Motor neuron (in vitro differentiated cells): ENCODE data around the gene ANKLE1. TPM values are rescaled to one million over a fixed set of nuclear protein-coding genes. Genes with fewer than 3 reads are reported as not detected.

Source experiments
- ATAC-seq, 8 experiments: fragments of 200-7000 bp; cut with Tn5 transposase; replicated peaks in 6 of 8; 2 replicates each; pipeline ENCODE4 v1.8.0; 2021; ENCODE audit warnings: mild to moderate bottlenecking in 8 of 8, moderate library complexity in 8 of 8
- H3K27ac ChIP-seq, 2 donors: fragments of 250-450 bp; sonication (Bioruptor Pico); 2 replicates each; pipeline ENCODE4 v1.9.0; 2021; ENCODE audit warnings: antibody characterized with exemption in 2 of 2, mild to moderate bottlenecking in 2 of 2, moderate library complexity in 1 of 2
- H3K4me1 ChIP-seq, 2 donors: fragments of 250-450 bp; sonication (Bioruptor Pico); replicated peaks in 1 of 2; 2 replicates each; pipeline ENCODE4 v1.6.1; 2021; ENCODE audit warnings: antibody characterized with exemption in 2 of 2, mild to moderate bottlenecking in 2 of 2, moderate library complexity in 1 of 2
- H3K4me3 ChIP-seq, 5 donors: fragments of 250-450 bp; sonication (Bioruptor Pico); 2 replicates each; pipeline ENCODE4 v1.9.0; 2021; ENCODE audit warnings: antibody characterized with exemption in 5 of 5, mild to moderate bottlenecking in 5 of 5, moderate library complexity in 4 of 5
- WGBS, 10 experiments: fragments of 450-650 bp; shearing (Covaris generic); methylation state at CpG; one replicate each; pipeline ENCODE4 v1.0.0; 2022; 5-methylcytosine and 5-hydroxymethylcytosine counted together
- in situ Hi-C, 9 experiments: fragments of 400-800 bp; cut with MboI; loops; one replicate each; pipeline ENCODE4 v1.15.0; 2021; ENCODE audit warnings: low sequenced_read_pairs in 9 of 9, low pct_unique_long_range_greater_than_20kb in 2 of 9; ENCODE audit not compliant: unreplicated experiment in 9 of 9
- total RNA-seq, 8 experiments: library from RNA; unstranded; fragments of 300-600 nt; gene quantifications; 2 replicates each; pipeline versions ENCODE4 v1.2.3 to v1.2.4, GENCODE V29; 2022

The ANKLE1 gene
- total RNA-seq, 8 experiments from 2014 or later, result 0.46 to 2.9 (median 1.4) TPM

DNA sequence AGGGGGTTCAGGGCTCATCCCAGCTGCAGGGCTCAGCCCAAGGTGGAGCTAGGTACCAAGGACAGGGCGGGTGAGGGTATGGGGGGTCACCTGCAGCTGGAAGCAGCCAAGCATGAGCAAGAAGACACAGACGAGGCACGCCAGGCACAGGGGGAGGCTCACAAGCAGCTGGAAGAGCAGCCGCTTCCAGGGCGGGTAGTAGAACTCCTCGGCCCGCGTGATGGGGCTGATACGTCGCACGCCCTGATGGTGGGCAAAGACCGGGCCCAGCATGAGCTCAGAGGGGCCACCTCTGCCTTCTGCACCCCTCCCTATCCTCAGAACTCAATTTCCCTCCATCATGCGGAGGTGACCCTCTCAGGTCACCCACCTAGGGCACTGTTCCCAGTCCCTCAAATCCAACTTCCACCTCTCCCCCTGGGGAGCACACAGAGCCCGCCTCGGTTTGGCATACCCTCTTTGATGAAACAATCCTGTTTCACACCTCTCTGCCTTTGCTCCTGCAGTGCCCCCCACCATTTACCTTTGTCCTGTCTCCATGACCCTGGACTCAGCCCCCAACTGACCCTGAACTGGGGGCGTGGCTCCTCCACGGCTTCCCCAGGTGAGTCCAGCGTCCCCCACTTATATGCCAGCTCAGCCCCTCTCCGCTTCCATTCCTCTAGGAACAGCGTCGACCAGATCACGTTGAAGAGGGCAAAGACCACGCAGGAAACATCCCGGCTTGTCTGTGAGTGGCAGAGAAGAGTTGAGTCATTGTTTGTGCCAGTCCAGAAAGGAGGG, 48.8 kb downstream of the ANKLE1 start:
- Histone ChIP-seq H3K27ac (no peak overlapping the region), H3K4me1 (peaks cover 7 to 18% of the 10 kb centered on the region in 2 donors), H3K4me3 (no peak overlapping the region)
- ATAC-seq, result no peak
- in situ Hi-C loops, result no loop called here
- 60 to 100% (median 89%) methylated on average over 1 to 8 of the region's 24 CpGs; no CpG with 5 or more reads in 6 of the 10 experiments for WGBS, 10 experiments

DNA sequence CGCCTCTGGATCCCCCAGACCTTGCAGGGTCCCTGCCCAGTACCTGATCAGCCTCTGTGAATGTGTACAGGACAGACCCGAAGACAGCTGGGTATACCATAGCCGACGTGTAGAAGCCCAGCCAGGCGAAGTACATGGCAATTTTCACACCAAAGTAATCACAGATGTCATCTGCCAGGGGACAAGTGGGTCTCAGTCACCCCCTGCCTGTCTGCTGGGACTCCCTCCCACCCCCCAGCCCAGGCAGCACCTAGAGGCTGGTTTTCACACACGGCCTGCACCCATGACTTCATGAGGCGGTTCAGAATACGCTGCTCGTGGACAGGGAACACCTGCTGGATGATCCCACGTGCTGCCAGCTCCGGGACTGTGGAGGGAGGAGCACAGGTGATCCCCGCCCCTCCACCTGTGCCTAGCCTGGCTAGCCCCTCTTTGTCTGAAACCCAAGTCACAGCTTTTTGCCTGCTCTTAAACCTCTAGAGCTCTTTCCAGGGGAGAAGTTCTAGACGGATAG, 49.4 kb downstream of the ANKLE1 start:
- 71 to 100% (median 100%) methylated on average over 1 to 4 of the region's 13 CpGs; no CpG with 5 or more reads in 5 of the 10 experiments for WGBS, 10 experiments
- H3K4me3 ChIP-seq, result no peak overlapping the region
- H3K27ac ChIP-seq, result no peak overlapping the region
- no peak for ATAC-seq
- peaks cover 7 to 18% of the 10 kb centered on the region in 2 donors for H3K4me1 ChIP-seq
- in situ Hi-C loops, result no loop called here

- in situ Hi-C loops, result no loop called here
- H3K4me3 ChIP-seq, result no peak overlapping the region
- 60 to 100% (median 86%) methylated on average over 1 to 5 of the region's 8 CpGs; no CpG with 5 or more reads in 5 of the 10 experiments for WGBS, 10 experiments
- H3K27ac ChIP-seq, result no peak overlapping the region
- ATAC-seq, result no peak
- H3K4me1 ChIP-seq, result peaks cover 7 to 18% of the 10 kb centered on the region in 2 donors
Measured at GRCh38 chr19:17332360-17332676, 50.6 kb downstream of the ANKLE1 start.

- peak in 4 of 8 experiments; percentile 20 to 36 (median 33) for ATAC-seq
- in situ Hi-C loops, result no loop called here
- Histone ChIP-seq H3K27ac (no peak overlapping the region), H3K4me3 (peak overlapping the region in 2 of 5 donors; percentile 5 to 8), H3K4me1 (peaks cover 7 to 16% of the 10 kb centered on the region in 2 donors)
- 70 to 100% (median 98%) methylated on average over 1 to 21 of the region's 45 CpGs; no CpG with 5 or more reads in 4 of the 10 experiments for WGBS, 10 experiments
Measured at GRCh38 chr19:17332677-17333581, 51.2 kb downstream of the ANKLE1 start.

- in situ Hi-C loops, result no loop called here
- no peak for ATAC-seq
- Histone ChIP-seq H3K27ac (peak overlapping the region; percentile 81 to 85), H3K4me3 (peak overlapping the region; percentile 79 to 93 (median 89)), H3K4me1 (peaks cover 10 to 15% of the 10 kb centered on the region in 2 donors)
- 0 to 53% (median 25%) methylated on average over 2 to 13 of the region's 52 CpGs; no CpG with 5 or more reads in 1 of the 10 experiments for WGBS, 10 experiments
Measured at GRCh38 chr19:17333611-17334413, 52.1 kb downstream of the ANKLE1 start.

GRCh38 chr19:17334414-17335409, 53.0 kb downstream of the ANKLE1 start, which contains the start of gene ANO8:
Gene ANO8, minus strand, starts transcription at chr19:17334855. Its CDS starts 185 bp downstream, at chr19:17334670.
- in situ Hi-C loops, result no loop called here
- H3K4me1 ChIP-seq, result peaks cover 7 to 10% of the 10 kb centered on the region in 2 donors
- peak; percentile 68 to 74 (median 68) for ATAC-seq

DNA sequence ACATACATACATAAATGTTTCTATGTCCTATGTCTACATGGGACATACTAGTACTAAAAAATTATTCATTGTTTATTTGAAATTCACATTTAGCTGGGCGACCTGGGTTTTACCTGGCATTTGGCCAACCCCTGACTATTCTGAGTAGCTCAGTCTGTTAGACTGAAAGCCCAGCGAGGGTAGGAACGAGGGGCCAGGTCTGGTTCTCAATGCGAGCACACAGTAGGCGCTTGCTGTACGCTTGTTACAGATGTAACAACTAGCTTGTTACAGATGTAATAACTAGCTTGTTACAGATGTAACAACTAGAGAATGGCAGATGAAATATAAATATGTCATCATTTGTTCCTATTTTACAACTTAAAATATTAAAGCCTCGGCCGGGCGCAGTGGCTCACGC, 53.9 kb downstream of the ANKLE1 start:
- Histone ChIP-seq H3K4me3 (no peak overlapping the region), H3K27ac (no peak overlapping the region), H3K4me1 (peaks cover 7 to 12% of the 10 kb centered on the region in 2 donors)
- in situ Hi-C loops, result no loop called here
- ATAC-seq, result no peak
- WGBS, 10 experiments, result 13 to 100% (median 84%) methylated on average over 1 to 10 of the region's 10 CpGs; no CpG with 5 or more reads in 2 of the 10 experiments

More at GRCh38 chr19:17334414-17335409, 53.0 kb downstream of the ANKLE1 start, which contains the start of gene ANO8:
- WGBS, 10 experiments, result 0 to 53% (median 33%) methylated on average over 1 to 8 of the region's 86 CpGs; no CpG with 5 or more reads in 2 of the 10 experiments
- H3K27ac ChIP-seq, result peak within 1 kb of the TSS; percentile 81 to 85
- peak within 1 kb of the TSS; percentile 79 to 93 (median 89) for H3K4me3 ChIP-seq

Other genes starting within 250 kb of the ANKLE1 start
- 10 to 100 TPM in 3 of 8 experiments, 1 to 10 TPM in 5; 3.4 to 14.8 (median 6.4) TPM for gene HAUS8, start 206.4 kb upstream of the ANKLE1 start, total RNA-seq
- gene MYO9B, start 206.1 kb upstream of the ANKLE1 start, total RNA-seq, result 10 to 100 TPM; 16.4 to 43.5 (median 27.3) TPM
- gene USE1, start 66.5 kb upstream of the ANKLE1 start, total RNA-seq, result 10 to 100 TPM; 14.7 to 31.0 (median 22.9) TPM
- 10 to 100 TPM in 3 of 8 experiments, 1 to 10 TPM in 5; 5.4 to 19.2 (median 9.5) TPM for gene OCEL1, start 55.7 kb upstream of the ANKLE1 start, total RNA-seq
- 10 to 100 TPM; 16.7 to 27.0 (median 19.5) TPM for gene NR2F6, start 36.0 kb upstream of the ANKLE1 start, total RNA-seq
- under 1 TPM in 7 of 8 experiments, not detected in 1; 0.07 to 0.59 (median 0.27) TPM for gene USHBP1, start 17.2 kb upstream of the ANKLE1 start, total RNA-seq
- gene BABAM1, start 14.5 kb upstream of the ANKLE1 start, total RNA-seq, result 10 to 100 TPM; 50.6 to 91.4 (median 64.5) TPM
- 10 to 100 TPM in 3 of 8 experiments, 1 to 10 TPM in 5; 6.2 to 16.2 (median 8.2) TPM for gene ABHD8, start 21.5 kb downstream of the ANKLE1 start, total RNA-seq
- 10 to 100 TPM; 31.8 to 72.9 (median 50.1) TPM for gene MRPL34, start 24.0 kb downstream of the ANKLE1 start, total RNA-seq
- gene DDA1, start 27.7 kb downstream of the ANKLE1 start, total RNA-seq, result 10 to 100 TPM; 39.4 to 85.9 (median 67.4) TPM
- gene ANO8, start 53.0 kb downstream of the ANKLE1 start, total RNA-seq, result 10 to 100 TPM in 5 of 8 experiments, 1 to 10 TPM in 3; 1.3 to 18.0 (median 10.8) TPM
- 10 to 100 TPM in 7 of 8 experiments, 1 to 10 TPM in 1; 9.0 to 31.3 (median 17.0) TPM for gene GTPBP3, start 55.7 kb downstream of the ANKLE1 start, total RNA-seq
- 1 to 10 TPM in 1 of 8 experiments, under 1 TPM in 6, not detected in 1; 0.05 to 2.5 (median 0.27) TPM for gene PLVAP, start 95.4 kb downstream of the ANKLE1 start, total RNA-seq
- gene CCDC194, start 112.3 kb downstream of the ANKLE1 start, total RNA-seq, result 1 to 10 TPM in 1 of 8 experiments, under 1 TPM in 3, not detected in 4; 0.22 to 1.1 (median 0.39) TPM
- gene BST2, start 123.7 kb downstream of the ANKLE1 start, total RNA-seq, result 100 to 1,000 TPM in 1 of 8 experiments, 10 to 100 TPM in 5, 1 to 10 TPM in 2; 6.8 to 217 (median 31.0) TPM
- 10 to 100 TPM; 23.2 to 52.3 (median 37.9) TPM for gene MVB12A, start 138.1 kb downstream of the ANKLE1 start, total RNA-seq
- 1 to 10 TPM in 1 of 8 experiments, under 1 TPM in 6, not detected in 1; 0.23 to 1.7 (median 0.29) TPM for gene TMEM221, start 166.8 kb downstream of the ANKLE1 start, total RNA-seq
- gene NXNL1, start 179.0 kb downstream of the ANKLE1 start, total RNA-seq, result not detected
- 10 to 100 TPM in 5 of 8 experiments, 1 to 10 TPM in 3; 6.5 to 30.5 (median 10.5) TPM for gene SLC27A1, start 188.6 kb downstream of the ANKLE1 start, total RNA-seq
- gene PGLS, start 229.7 kb downstream of the ANKLE1 start, total RNA-seq, result 10 to 100 TPM; 42.0 to 83.7 (median 60.5) TPM